H1 (cell line): Measurements from ENCODE around the gene ANO9. TPM values are rescaled to one million over a fixed set of nuclear protein-coding genes. Genes with fewer than 3 reads are reported as not detected.

Experiments
- CTCF ChIA-PET: fragments of 300-600 bp; sonication (Branson Sonifier 250); formaldehyde crosslinking; loops from one replicate; lab custom pipeline; 2021; ENCODE audit not compliant: partially characterized antibody; lab: Charles Lee
- POLR2A ChIA-PET: fragments of 300-600 bp; sonication (Branson Sonifier 250); formaldehyde crosslinking; loops from one replicate; lab custom pipeline; 2021; ENCODE audit warnings: inconsistent platforms; ENCODE audit not compliant: partially characterized antibody; lab: Charles Lee
- DNase-seq, 2 experiments: peaks; one replicate each; pipeline versions ENCODE4 v3.0.0 to v3.0.0-alpha.2; 2010 to 2022; ENCODE audit warnings: low spot score in 2 of 2, low read depth in 1 of 2, mixed read lengths in 1 of 2
- FAIRE-seq: peaks from 2 replicates; lab custom pipeline; 2011; peaks lifted over from hg19 to GRCh38; lab: Jason Lieb, UNC
- H2AFZ ChIP-seq: 2 replicates; pipeline ENCODE4 v1.8.1; 2012; ENCODE audit warnings: low read length, inconsistent platforms
- H2AK5ac ChIP-seq: 2 replicates; pipeline ENCODE4 v1.6.1; 2013; ENCODE audit warnings: low read depth, low read length
- H2BK120ac ChIP-seq: replicated peaks from 2 replicates; pipeline ENCODE3; 2013; ENCODE audit warnings: low read depth, low read length, inconsistent platforms
- H2BK12ac ChIP-seq: 2 replicates; pipeline ENCODE4 v1.6.1; 2013; ENCODE audit warnings: low read depth, low read length
- H2BK15ac ChIP-seq: 2 replicates; pipeline ENCODE4 v1.6.1; 2013; ENCODE audit warnings: low read length
- H2BK20ac ChIP-seq: 2 replicates; pipeline ENCODE4 v1.6.1; 2013; ENCODE audit warnings: low read length
- H2BK5ac ChIP-seq: 2 replicates; pipeline ENCODE4 v1.6.1; 2013; ENCODE audit warnings: low read depth, low read length
- H3K14ac ChIP-seq: 2 replicates; pipeline ENCODE4 v1.6.1; 2013; ENCODE audit warnings: inconsistent platforms; ENCODE audit not compliant: insufficient read length
- H3K18ac ChIP-seq: 2 replicates; pipeline ENCODE4 v1.6.1; 2013; ENCODE audit warnings: low read length; ENCODE audit errors: extremely low read depth
- H3K23ac ChIP-seq: 2 replicates; pipeline ENCODE4 v1.6.1; 2013; ENCODE audit warnings: inconsistent platforms; ENCODE audit not compliant: insufficient read length
- H3K23me2 ChIP-seq: 2 replicates; pipeline ENCODE4 v1.6.1; 2013; ENCODE audit warnings: low read depth, low read length
- H3K27ac ChIP-seq: 2 replicates; pipeline ENCODE4 v1.6.1; 2011; ENCODE audit warnings: low read depth, low read length, inconsistent platforms
- H3K27me3 ChIP-seq, 4 experiments: replicated peaks in 1 of 4; 1 replicate in 1 of 4; 2 replicates in 3 of 4; pipeline versions ENCODE4 v1.6.1 to v1.8.1; 2011 to 2013; ENCODE audit warnings: low read length in 3 of 4, mild to moderate bottlenecking in 3 of 4, inconsistent platforms in 2 of 4, mixed read lengths in 2 of 4, moderate library complexity in 1 of 4; ENCODE audit not compliant: control insufficient read depth in 3 of 4, insufficient read depth in 3 of 4; ENCODE audit errors: extremely low read depth in 1 of 4
- H3K36me3 ChIP-seq, 4 experiments: 2 replicates each; pipeline versions ENCODE4 v1.6.1 to v1.8.1; 2011 to 2013; ENCODE audit warnings: mild to moderate bottlenecking in 4 of 4, low read length in 3 of 4, moderate library complexity in 2 of 4, control low read depth in 1 of 4, inconsistent platforms in 1 of 4; ENCODE audit not compliant: insufficient read depth in 4 of 4, control insufficient read depth in 2 of 4
- H3K4ac ChIP-seq: replicated peaks from 2 replicates; pipeline ENCODE3; 2013; ENCODE audit warnings: low read length, low read depth, mixed read lengths, inconsistent platforms; ENCODE audit not compliant: insufficient read length
- H3K4me1 ChIP-seq, 4 experiments: replicated peaks in 1 of 4; 1 replicate in 1 of 4; 2 replicates in 3 of 4; pipeline versions ENCODE4 v1.6.1 to v1.8.1; 2011 to 2013; ENCODE audit warnings: low read length in 3 of 4, inconsistent platforms in 2 of 4, mixed read lengths in 1 of 4; ENCODE audit not compliant: insufficient read depth in 4 of 4, control insufficient read depth in 3 of 4
- H3K4me2 ChIP-seq, 2 experiments: 2 replicates each; pipeline versions ENCODE4 v1.6.1 to v1.8.1; 2011 to 2013; ENCODE audit warnings: low read depth in 2 of 2, low read length in 2 of 2, control low read depth in 1 of 2, inconsistent platforms in 1 of 2, mild to moderate bottlenecking in 1 of 2; ENCODE audit not compliant: insufficient read depth in 1 of 2
- H3K4me3 ChIP-seq, 4 experiments: fragments of 200-600, 300-600 bp in 1 of 4; sonication (generic), shearing (Covaris generic), sonication (Bioruptor Twin) in 1 of 4; 2 replicates each; pipeline versions ENCODE4 v1.5.1 to v1.8.1; 2011 to 2016; ENCODE audit warnings: low read length in 4 of 4, low read depth in 3 of 4, control low read depth in 2 of 4, inconsistent platforms in 2 of 4, mild to moderate bottlenecking in 2 of 4, mixed read lengths in 1 of 4, moderate library complexity in 1 of 4; ENCODE audit not compliant: insufficient read depth in 2 of 4; ENCODE audit errors: extremely low read depth in 1 of 4
- H3K56ac ChIP-seq: replicated peaks from 2 replicates; pipeline ENCODE3; 2013; ENCODE audit warnings: low read depth, mild to moderate bottlenecking, mixed read lengths, low read length, inconsistent platforms; ENCODE audit not compliant: insufficient read length
- H3K79me1 ChIP-seq: 2 replicates; pipeline ENCODE4 v1.6.1; 2013; ENCODE audit warnings: low read depth, low read length, control low read depth
- H3K79me2 ChIP-seq, 2 experiments: 2 replicates each; pipeline versions ENCODE4 v1.6.1 to v1.8.1; 2012 to 2013; ENCODE audit warnings: low read length in 2 of 2, mild to moderate bottlenecking in 2 of 2, inconsistent platforms in 1 of 2; ENCODE audit not compliant: insufficient read depth in 2 of 2, control insufficient read depth in 1 of 2
- H3K9ac ChIP-seq, 4 experiments: replicated peaks in 1 of 4; 1 replicate in 1 of 4; 2 replicates in 3 of 4; pipeline versions ENCODE4 v1.6.1 to v1.8.1; 2011 to 2013; ENCODE audit warnings: low read depth in 3 of 4, low read length in 3 of 4, control low read depth in 2 of 4, mild to moderate bottlenecking in 2 of 4, moderate library complexity in 2 of 4, inconsistent platforms in 1 of 4; ENCODE audit errors: extremely low read depth in 1 of 4
- H3K9me3 ChIP-seq, 2 experiments: 2 replicates each; pipeline versions ENCODE4 v1.6.1 to v1.8.1; 2012 to 2013; ENCODE audit warnings: mild to moderate bottlenecking in 2 of 2, moderate library complexity in 2 of 2, control low read depth in 1 of 2, inconsistent platforms in 1 of 2, low read depth in 1 of 2, low read length in 1 of 2, mixed read lengths in 1 of 2; ENCODE audit not compliant: insufficient read depth in 2 of 2
- H4K20me1 ChIP-seq, 2 experiments: replicated peaks in 1 of 2; 2 replicates each; pipeline versions ENCODE3 to v1.8.1; 2011 to 2013; ENCODE audit warnings: inconsistent platforms in 2 of 2, low read length in 2 of 2, mild to moderate bottlenecking in 1 of 2; ENCODE audit not compliant: insufficient read depth in 2 of 2, control insufficient read depth in 1 of 2
- H4K5ac ChIP-seq: 2 replicates; pipeline ENCODE4 v1.6.1; 2013; ENCODE audit warnings: low read length, low read depth, mixed read lengths, inconsistent platforms; ENCODE audit not compliant: insufficient read length
- H4K8ac ChIP-seq: 2 replicates; pipeline ENCODE4 v1.8.0; 2013; ENCODE audit warnings: mild to moderate bottlenecking, moderate library complexity, low read length, inconsistent platforms; ENCODE audit not compliant: insufficient read depth; ENCODE audit errors: extremely low read depth
- H4K91ac ChIP-seq: replicated peaks from 2 replicates; pipeline ENCODE3; 2013; ENCODE audit warnings: low read length, mixed read lengths, inconsistent platforms; ENCODE audit not compliant: insufficient read length
- ASH2L ChIP-seq: fragments of 200-600, 300-600 bp; sonication (generic); IDR thresholded peaks from one replicate; pipeline ENCODE4 v1.7.1; 2017; ENCODE audit warnings: low read length
- BCL11A ChIP-seq, 2 experiments: IDR thresholded peaks; one replicate each; pipeline ENCODE4 v1.6.1; 2011; ENCODE audit warnings: low read depth in 2 of 2, low read length in 2 of 2, mild to moderate bottlenecking in 2 of 2
- BRCA1 ChIP-seq: IDR thresholded peaks from 2 replicates; pipeline ENCODE4 v1.6.1; 2012; ENCODE audit warnings: low read depth, low read length, improper control_type of control experiment
- EP300 ChIP-seq, 2 experiments: IDR thresholded peaks; 1 replicate in 1 of 2; 2 replicates in 1 of 2; pipeline ENCODE4 v1.6.1; 2011 to 2012; ENCODE audit warnings: low read depth in 2 of 2, low read length in 2 of 2, mild to moderate bottlenecking in 2 of 2, borderline replicate concordance in 1 of 2, inconsistent platforms in 1 of 2, moderate library complexity in 1 of 2
- HDAC6 ChIP-seq: IDR thresholded peaks from one replicate; pipeline ENCODE4 v1.7.1; 2012; ENCODE audit warnings: low read depth, mild to moderate bottlenecking, inconsistent platforms, low read length, moderate library complexity
- MAFK ChIP-seq: IDR thresholded peaks from 2 replicates; pipeline ENCODE4 v1.6.1; 2012; ENCODE audit warnings: low read depth, mild to moderate bottlenecking, improper control_type of control experiment, low read length
- PHF8 ChIP-seq: fragments of 200-600 bp; sonication (generic); conservative IDR thresholded peaks from 2 replicates; pipeline ENCODE4 v1.7.1; 2012; ENCODE audit warnings: low read depth, mild to moderate bottlenecking, inconsistent platforms, low read length, moderate library complexity
- POLR2AphosphoS5 ChIP-seq: IDR thresholded peaks from 2 replicates; pipeline ENCODE4 v1.6.1; 2011; ENCODE audit warnings: low read depth, low read length
- SIRT6 ChIP-seq: IDR thresholded peaks from one replicate; pipeline ENCODE4 v1.7.1; 2012; ENCODE audit warnings: low read length, inconsistent platforms
- SIX5 ChIP-seq: IDR thresholded peaks from 2 replicates; pipeline ENCODE4 v1.6.1; 2011; ENCODE audit warnings: mild to moderate bottlenecking, low read depth, low read length
- WGBS, 2 experiments: shearing (Covaris generic) in 1 of 2; methylation state at CpG; one replicate each; pipeline versions ENCODE4 v1.1.6 to v1.1.7; 2013 to 2015; ENCODE audit warnings: low lambda C conversion rate in 2 of 2, mixed read lengths in 2 of 2, inconsistent platforms in 1 of 2, low coverage in 1 of 2, missing lambda C conversion rate in 1 of 2; ENCODE audit not compliant: insufficient replicate concordance in 2 of 2, insufficient coverage in 1 of 2, insufficient read length in 1 of 2; ENCODE audit errors: extremely low coverage in 1 of 2, missing lambda C conversion rate in 1 of 2; 5-methylcytosine and 5-hydroxymethylcytosine counted together
- polyA plus RNA-seq, 7 experiments: library from polyadenylated mRNA; depleted of rRNA in 3 of 7; stranded (reverse) in 5 of 7; unstranded in 2 of 7; fragments of >200 nt in 5 of 7; fragments of 200-250 nt in 2 of 7; gene quantifications; 1 replicate in 5 of 7; 2 replicates in 1 of 7; 4 replicates in 1 of 7; pipeline versions ENCODE4 v1.2.1 to v1.2.3, GENCODE V29; 2011 to 2013; ENCODE audit warnings: missing spikeins in 2 of 7, mixed read lengths in 2 of 7
- total RNA-seq: library from RNA; stranded (reverse); fragmentation: NEBNext Ultra II Directional; extraction: Animal tissue kit (Norgen Biotek cat#: 25700); gene quantifications from 2 replicates; pipeline ENCODE4 v1.2.1, GENCODE V29; 2021

Gene ANO9
- total and polyA plus RNA-seq, 2 of the 8 experiments (the other 6 are each of a cell fraction or from before 2014, with no cell fraction given), result 20.0 to 20.7 TPM

DNA sequence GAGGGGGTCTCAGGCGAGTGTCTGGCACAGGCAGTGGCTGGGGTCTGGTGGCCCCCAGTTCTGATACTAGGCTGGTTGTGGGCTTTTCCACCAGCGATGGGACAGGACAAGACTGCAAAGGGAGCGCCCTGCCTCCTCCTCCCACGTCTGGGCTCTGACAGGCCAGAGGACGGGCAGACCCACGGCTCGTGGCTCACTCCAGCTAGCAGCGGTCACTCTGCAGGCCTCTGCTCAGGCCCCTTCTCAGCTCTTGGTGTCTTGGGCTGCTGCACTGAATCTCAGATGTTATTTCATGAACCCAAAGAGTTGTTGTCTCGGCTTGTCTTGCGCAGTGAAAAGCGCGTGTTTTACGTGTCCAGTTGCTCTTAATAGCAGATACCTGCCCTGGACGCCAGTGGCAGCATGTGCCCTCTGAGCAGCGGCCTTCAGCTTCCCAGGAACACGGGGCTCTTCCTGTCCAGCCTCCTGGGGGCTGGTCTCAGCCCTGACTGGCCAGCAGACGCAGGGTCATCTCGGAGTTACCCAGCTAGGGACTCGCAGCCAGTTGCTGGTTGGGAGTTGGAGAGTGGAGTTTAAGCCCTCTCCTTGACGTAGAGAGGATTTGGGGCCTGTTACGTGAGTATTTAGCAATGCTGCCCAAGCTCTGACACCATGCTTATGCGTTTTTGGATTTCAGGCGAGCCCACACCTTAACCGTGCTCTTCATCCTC lies 17.9 kb upstream of the ANO9 start:
- H3K27ac ChIP-seq, result no peak overlapping the region
- no peak overlapping the region; a peak in 1 of 8 replicates for H3K4me3 ChIP-seq
- no peaks in the 10 kb centered on the region for H3K23me2 ChIP-seq
- POLR2A ChIA-PET, result interaction anchor here (1.7 to 2.5 kb wide), 2 partner anchors 10 to 11 kb away, joined by 4 to 11 read pairs; partner anchors contain the start of gene PTDSS2
- H3K18ac ChIP-seq, result no peak overlapping the region
- H4K20me1 ChIP-seq, result peaks cover 5 to 16% of the 10 kb centered on the region in 2 experiments
- H3K79me2 ChIP-seq, result peaks cover 10 to 49% of the 10 kb centered on the region in 2 experiments
- peak overlapping the region; percentile 35; the same call in 1 of the 2 replicates for H2BK5ac ChIP-seq
- no peak overlapping the region for H4K91ac ChIP-seq
- peaks cover 0 to 24% (median 3%) of the 10 kb centered on the region in 4 experiments; a peak in 4 of 7 replicates for H3K4me1 ChIP-seq
- H4K5ac ChIP-seq, result no peak overlapping the region
- H3K4ac ChIP-seq, result no peak overlapping the region
- no peaks in the 10 kb centered on the region for H3K27me3 ChIP-seq
- DNase-seq (no peak), FAIRE-seq (no peak)
- peaks cover 34% of the 10 kb centered on the region for H3K79me1 ChIP-seq
- no peak for TF ChIP-seq EP300 (IDR thresholded peaks at IDR 0.05; ENCODE audit: borderline replicate concordance in 1 of 2, low read depth in 2 of 2, low read length in 2 of 2)
- no peak for TF ChIP-seq SIX5
- TF ChIP-seq HDAC6, result no peak
- no peak for TF ChIP-seq PHF8
- no peak for TF ChIP-seq BRCA1
- TF ChIP-seq POLR2AphosphoS5, result no peak
- no peak for TF ChIP-seq MAFK
- no peak for TF ChIP-seq SIRT6
- TF ChIP-seq BCL11A (IDR thresholded peaks at IDR 0.05; ENCODE audit: low read depth in 2 of 2, low read length in 2 of 2), result no peak
- TF ChIP-seq ASH2L, result no peak
- no peak overlapping the region for H2AFZ ChIP-seq
- H2BK15ac ChIP-seq, result no peak overlapping the region
- no peak overlapping the region for H3K4me2 ChIP-seq
- H3K9me3 ChIP-seq, result no peaks in the 10 kb centered on the region
- no peak overlapping the region for H3K56ac ChIP-seq
- no peak overlapping the region for H2BK20ac ChIP-seq
- 96% methylated on average over 23 of the region's 24 CpGs; no CpG with 5 or more reads in 1 of the 2 experiments for WGBS, 2 experiments
- CTCF ChIA-PET, result no interaction called here
- no peak overlapping the region for H3K14ac ChIP-seq
- H3K36me3 ChIP-seq, result peaks cover 5 to 13% (median 8%) of the 10 kb centered on the region in 4 experiments; a peak in 5 of 8 replicates
- no peak overlapping the region for H2BK120ac ChIP-seq
- H2AK5ac ChIP-seq, result no peak overlapping the region
- H3K23ac ChIP-seq, result no peak overlapping the region
- 0 out of 2 replicates have a peak overlapping the region, but pooled peaks have one; percentile 2 for H2BK12ac ChIP-seq
- no peak overlapping the region for H3K9ac ChIP-seq
- peak overlapping the region; percentile 35; the same call in 1 of the 2 replicates for H4K8ac ChIP-seq
